K562 (cell line): ENCODE results near the gene LOXL3.

ENCODE experiments used
- CTCF ChIP-seq, 3 experiments: IDR thresholded peaks in 2 of 3; conservative IDR thresholded peaks in 1 of 3; 2 replicates each; pipeline ENCODE4 v1.5.1; 2011 to 2012; ENCODE audit warnings: low read length in 3 of 3, mild to moderate bottlenecking in 3 of 3, control low read depth in 2 of 3, improper control_type of control experiment in 1 of 3, inconsistent platforms in 1 of 3, low read depth in 1 of 3, mixed read lengths in 1 of 3, moderate library complexity in 1 of 3; ENCODE audit not compliant: insufficient read depth in 2 of 3
- ELF4 ChIP-seq: fragments of 450-650 bp; formaldehyde crosslinking; IDR thresholded peaks from 2 replicates; pipeline ENCODE4 v1.4.0; 2022; ENCODE audit warnings: missing genetic modification characterization
- EZH2 ChIP-seq: IDR thresholded peaks from 2 replicates; pipeline ENCODE4 v1.6.1; 2012; ENCODE audit warnings: low read depth, mild to moderate bottlenecking, inconsistent platforms, low read length, borderline replicate concordance
- GATAD2B ChIP-seq: fragments of 450-650 bp; IDR thresholded peaks from 2 replicates; pipeline ENCODE4 v1.6.1; 2017; ENCODE audit warnings: mild to moderate bottlenecking, borderline replicate concordance
- HINFP ChIP-seq: fragments of 450-650 bp; conservative IDR thresholded peaks from 2 replicates; pipeline ENCODE4 v1.6.1; 2016; ENCODE audit warnings: missing genetic modification characterization, low read depth, mild to moderate bottlenecking, control low read depth, missing compliant biosample characterization
- L3MBTL2 ChIP-seq: fragments of 450-650 bp; IDR thresholded peaks from 2 replicates; pipeline ENCODE4 v1.6.1; 2016; ENCODE audit warnings: mild to moderate bottlenecking, moderate library complexity
- MXI1 ChIP-seq: IDR thresholded peaks from 2 replicates; pipeline ENCODE4 v1.6.1; 2011; ENCODE audit warnings: low read depth, mild to moderate bottlenecking, improper control_type of control experiment, low read length
- NFYB ChIP-seq: IDR thresholded peaks from 2 replicates; pipeline ENCODE4 v1.6.1; 2011; ENCODE audit warnings: mild to moderate bottlenecking, moderate library complexity; ENCODE audit not compliant: insufficient read length; ENCODE audit errors: extremely low read depth
- NKRF ChIP-seq: fragments of 450-650 bp; IDR thresholded peaks from 2 replicates; pipeline ENCODE4 v1.6.1; 2016; ENCODE audit warnings: borderline replicate concordance
- PCBP2 ChIP-seq: fragments of 200-400 bp; formaldehyde crosslinking; IDR thresholded peaks from 2 replicates; pipeline ENCODE4 v1.6.1; 2018; ENCODE audit warnings: low read length, low read depth, mild to moderate bottlenecking, moderate library complexity; ENCODE audit not compliant: poor library complexity, severe bottlenecking
- PHF20 ChIP-seq: fragments of 450-650 bp; IDR thresholded peaks from 2 replicates; pipeline ENCODE4 v1.6.1; 2018; ENCODE audit not compliant: partially characterized antibody
- RAD21 ChIP-seq, 2 experiments: fragments of 250-450 bp in 1 of 2; fragments of 450-650 bp in 1 of 2; sonication (Bioruptor Pico) in 1 of 2; formaldehyde crosslinking in 1 of 2; IDR thresholded peaks in 1 of 2; conservative IDR thresholded peaks in 1 of 2; 2 replicates each; pipeline versions ENCODE4 v1.4.0 to v1.8.0; 2020 to 2022; ENCODE audit warnings: mild to moderate bottlenecking in 2 of 2, moderate library complexity in 1 of 2
- SP1 ChIP-seq: sonication (generic); formaldehyde crosslinking; IDR thresholded peaks from 2 replicates; pipeline ENCODE4 v1.8.1; 2022; ENCODE audit warnings: mild to moderate bottlenecking, missing genetic modification reagents
- TAF1 ChIP-seq: IDR thresholded peaks from 2 replicates; pipeline ENCODE4 v1.6.1; 2011; ENCODE audit warnings: mild to moderate bottlenecking, low read length, moderate library complexity; ENCODE audit not compliant: insufficient read depth, control insufficient read depth, severe bottlenecking; ENCODE audit errors: extremely low read depth

- no peak for TF ChIP-seq EZH2
- no peak for TF ChIP-seq GATAD2B
- TF ChIP-seq L3MBTL2: no peak
- no peak for TF ChIP-seq ELF4
- TF ChIP-seq PHF20: no peak
- TF ChIP-seq TAF1: no peak
- TF ChIP-seq PCBP2: no peak
- no peak for TF ChIP-seq RAD21 (CRISPR knock-in tag; conservative IDR thresholded peaks at IDR 0.05 in 1 of 2, IDR thresholded peaks at IDR 0.05 in 1 of 2)
- no peak for TF ChIP-seq HINFP
- TF ChIP-seq SP1: no peak
- TF ChIP-seq NKRF: no peak
- TF ChIP-seq NFYB: no peak
- no peak for TF ChIP-seq MXI1
- TF ChIP-seq CTCF (IDR thresholded peaks at IDR 0.05 in 2 of 3, conservative IDR thresholded peaks at IDR 0.05 in 1 of 3; ENCODE audit: insufficient read depth in 2 of 3, low read depth in 1 of 3, low read length in 3 of 3): no peak
Measured at GRCh38 chr2:74558284-74559230, 4.8 kb upstream of the LOXL3 start.
